ENCODE data around the gene TNS1.
"Not testable (repeated sequence)": the region's sequence is repeated elsewhere in the genome, so short reads cannot be mapped to it uniquely, and the experiment has no call there.

The TNS1 gene

DNA sequence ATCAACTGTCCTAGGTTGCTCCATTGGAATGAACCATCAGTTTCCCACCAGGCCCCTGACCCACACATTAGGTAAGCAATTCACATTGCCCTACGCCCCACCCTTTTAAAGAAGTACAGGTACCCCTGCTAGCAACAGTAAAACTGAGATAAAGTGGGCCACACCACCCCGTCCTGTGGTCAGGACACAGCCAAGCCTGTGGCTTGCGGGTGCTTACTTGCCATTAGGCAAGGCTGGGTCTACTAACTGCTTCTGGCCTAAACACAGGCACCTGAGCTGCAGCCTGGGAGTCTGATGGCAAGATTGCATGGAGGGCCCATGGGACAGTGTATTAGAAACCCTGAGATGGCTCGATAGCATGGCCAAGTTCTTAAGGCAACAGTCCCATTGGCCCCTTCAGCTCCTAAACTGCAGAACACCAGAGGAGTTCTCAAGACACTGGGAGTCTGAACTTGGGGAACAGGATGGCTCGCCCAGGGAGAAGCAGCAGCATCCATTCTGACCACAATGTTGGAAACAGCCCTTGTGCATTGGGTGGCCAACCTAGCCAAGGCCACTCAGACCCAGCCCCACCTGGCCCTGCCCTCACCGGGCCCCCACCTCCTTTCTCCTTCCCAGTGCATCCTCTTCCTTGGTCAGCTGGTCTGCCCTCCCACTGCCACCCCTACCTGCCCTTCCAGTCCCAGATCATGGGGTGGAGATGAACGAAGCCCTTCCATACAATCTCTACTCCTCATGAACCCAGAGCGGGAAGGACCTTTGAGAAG is 177.1 kb downstream of the TNS1 start:
- DNase-seq, result no peak

- DNase-seq, result no peak
Observed at GRCh38 chr2:217824223-217824622, 178.6 kb downstream of the TNS1 start.

- DNase-seq, result no peak
Observed at GRCh38 chr2:217823626-217824025, 179.2 kb downstream of the TNS1 start.

DNA sequence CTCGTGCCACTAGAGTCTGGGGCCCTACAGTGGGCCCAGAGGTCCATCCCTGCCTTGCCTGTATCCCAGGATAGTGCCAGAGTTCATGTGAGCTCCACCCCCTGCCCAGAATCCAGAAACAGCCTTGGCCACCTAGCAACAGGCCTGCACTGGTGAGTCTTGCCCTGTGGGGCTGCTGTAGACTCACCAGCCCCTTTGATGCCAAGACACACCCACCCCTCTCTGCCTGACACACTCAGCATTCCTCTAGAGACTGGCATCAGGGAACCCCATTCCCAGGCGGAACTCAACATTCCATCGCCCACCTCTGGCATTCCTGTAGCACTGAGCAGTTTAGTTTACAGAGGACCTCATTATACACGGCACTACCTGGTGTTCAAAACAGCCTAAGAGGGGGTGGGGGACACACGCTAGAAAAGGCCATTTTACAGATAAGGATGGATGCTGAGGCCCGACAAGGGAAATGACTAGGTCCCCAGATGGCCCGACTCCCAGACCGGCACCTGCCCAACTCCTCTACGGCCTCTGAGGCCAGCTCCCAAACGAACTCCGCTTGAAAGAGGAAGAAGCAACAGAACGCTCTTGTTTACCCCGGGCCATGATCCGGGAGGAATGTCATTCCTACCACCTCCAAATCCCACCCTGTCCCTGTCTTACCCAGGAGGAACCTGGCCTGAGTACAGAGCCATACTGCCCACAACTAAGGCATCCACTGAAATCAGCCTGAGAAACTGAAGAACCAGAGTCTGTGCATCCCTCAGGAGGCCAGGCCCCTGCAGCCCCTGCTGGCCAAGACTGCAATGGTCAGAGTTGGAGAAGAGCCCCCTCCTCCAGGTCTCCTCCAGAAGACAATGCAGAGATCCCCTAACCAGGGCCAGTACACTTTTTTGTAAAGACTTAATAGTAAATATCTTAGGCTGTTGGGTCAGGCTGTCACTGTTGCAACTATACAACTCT is 180.2 kb downstream of the TNS1 start:
- DNase-seq, result no peak

- DNase-seq, result no peak
Observed at GRCh38 chr2:217821536-217822147, 181.2 kb downstream of the TNS1 start.

DNA sequence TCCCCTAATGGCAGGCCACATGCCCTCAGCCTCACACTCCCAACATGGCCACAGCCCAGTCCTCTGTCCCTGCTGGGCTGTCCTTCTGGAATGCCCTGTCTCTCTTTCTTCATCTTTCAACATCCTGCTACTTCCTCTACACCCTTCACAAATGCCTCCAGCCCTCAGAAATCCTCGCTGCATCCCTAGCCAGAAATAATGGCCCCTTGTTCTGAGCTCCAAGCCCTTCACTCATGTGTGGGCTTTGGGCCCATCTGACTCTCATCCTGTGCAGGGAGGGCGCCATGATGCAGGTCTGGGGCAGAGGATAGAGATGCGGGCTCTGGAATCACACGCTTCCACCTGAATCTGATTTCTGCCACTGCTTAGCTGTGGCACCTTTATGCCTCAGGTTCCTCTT is 181.9 kb downstream of the TNS1 start:
- DNase-seq, result no peak

GRCh38 chr2:217820091-217820819 is 182.5 kb downstream of the TNS1 start:
- DNase-seq, result no peak

DNA sequence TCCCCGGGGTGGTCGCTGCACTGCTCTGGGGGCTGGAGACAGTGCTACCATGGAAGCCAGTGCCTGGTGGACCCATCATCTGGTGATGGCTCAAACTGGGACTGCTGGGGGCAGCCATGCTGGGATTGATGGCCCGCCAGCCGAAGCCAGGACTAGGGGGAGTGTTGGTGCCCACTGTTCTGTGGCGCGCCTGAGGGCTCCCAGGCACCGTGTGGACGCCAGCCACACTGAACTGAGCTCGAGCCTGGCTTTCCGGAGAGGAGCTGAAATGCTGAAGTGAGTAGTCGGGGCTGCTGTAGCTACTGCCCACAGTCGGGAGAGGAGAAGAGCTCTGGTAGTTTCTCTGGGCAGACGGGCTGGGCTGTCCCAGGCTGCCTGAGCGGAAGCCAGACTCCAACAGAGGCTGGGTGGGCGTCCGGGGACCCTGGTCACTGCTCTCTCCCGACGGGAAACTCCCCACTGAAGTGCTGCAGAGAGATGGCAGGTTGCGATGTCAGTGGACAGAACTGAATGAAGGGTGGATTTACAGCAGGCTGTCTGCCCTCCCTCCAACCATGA is 184.4 kb downstream of the TNS1 start:
- no peak for DNase-seq

DNA sequence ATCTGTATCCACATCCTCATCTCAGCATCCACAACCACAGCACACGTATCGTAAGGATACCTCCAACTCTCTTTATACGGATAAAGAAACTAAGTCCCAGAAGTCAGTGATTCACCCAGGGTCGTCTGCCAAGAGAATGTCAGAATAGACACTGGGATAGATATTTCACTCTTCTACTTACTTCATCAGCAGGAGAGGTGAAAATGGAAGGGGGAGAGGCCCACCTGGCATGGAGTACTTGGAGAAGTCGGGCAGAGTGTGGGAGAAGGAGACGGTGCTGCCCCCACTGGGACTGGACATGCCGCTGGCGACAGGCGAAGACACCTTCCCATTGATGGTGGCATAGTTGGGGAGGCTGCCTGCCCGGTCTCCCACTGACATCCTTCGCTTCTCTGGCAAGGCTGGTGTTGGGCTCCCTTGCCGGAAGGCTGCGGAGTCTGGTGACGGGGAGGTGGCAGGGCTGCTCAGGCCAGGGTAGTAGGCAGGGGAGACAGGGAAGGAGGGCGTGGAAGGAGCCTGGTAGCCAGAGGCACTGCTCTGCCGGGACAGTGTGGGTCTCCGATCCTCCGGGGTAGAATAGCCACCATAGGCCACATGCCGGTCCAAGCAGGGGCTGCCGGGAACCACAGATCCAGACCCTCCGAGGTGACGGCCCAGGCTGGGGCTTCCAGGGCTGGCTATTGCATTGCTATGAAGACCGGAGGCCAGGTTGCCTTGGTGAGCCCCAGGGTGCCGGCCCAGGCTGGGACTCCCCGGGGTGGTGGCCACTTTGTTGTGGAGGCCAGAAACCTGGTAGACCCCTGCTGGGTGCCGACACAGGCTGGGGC is 185.1 kb downstream of the TNS1 start:
- no peak for DNase-seq

GRCh38 chr2:217816396-217816869 is 186.4 kb downstream of the TNS1 start:
- no peak for DNase-seq

DNA sequence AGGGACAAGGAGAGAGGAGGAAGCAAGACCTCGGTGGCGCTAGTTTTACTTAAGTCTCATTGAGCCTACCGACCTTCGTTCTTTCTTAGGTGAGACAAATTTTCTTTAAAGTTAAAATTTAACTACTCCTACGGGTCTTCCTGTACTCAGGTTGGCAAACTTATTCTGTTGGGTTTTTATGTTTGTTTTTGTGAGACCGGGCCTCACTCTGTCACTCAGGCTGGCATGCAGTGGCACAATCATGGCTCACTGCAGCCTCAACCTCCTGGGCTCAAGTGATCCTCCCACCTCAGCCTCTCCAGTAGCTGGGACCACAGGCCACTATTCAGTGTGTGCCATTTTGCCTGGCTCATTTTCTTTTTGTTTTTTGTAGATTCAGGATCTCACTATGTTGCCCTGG is 189.0 kb downstream of the TNS1 start:
- no peak for DNase-seq

DNA sequence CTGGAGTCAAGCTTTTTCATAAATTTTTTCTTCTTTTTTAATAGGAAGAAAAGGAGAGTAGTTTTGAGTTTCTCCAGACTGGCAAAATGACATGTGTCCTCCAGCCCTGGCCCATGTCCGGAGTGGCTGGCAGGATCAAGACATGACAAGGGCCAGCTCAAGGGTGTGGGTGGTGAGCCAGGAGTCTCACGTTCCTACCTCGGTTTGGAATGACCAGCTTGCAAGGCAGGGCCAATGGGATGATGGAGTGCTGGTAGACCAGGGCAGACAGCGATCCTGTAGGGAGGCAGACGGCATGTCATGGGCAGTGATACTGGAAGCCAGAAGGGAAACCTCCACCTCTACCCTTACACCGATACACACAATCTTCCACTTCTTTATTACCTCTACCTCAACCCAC is 190.6 kb downstream of the TNS1 start:
- DNase-seq, result no peak

- DNase-seq, result no peak
Observed at GRCh38 chr2:217810260-217810659, 192.5 kb downstream of the TNS1 start.

- DNase-seq, result no peak
Observed at GRCh38 chr2:217809736-217810135, 193.1 kb downstream of the TNS1 start.

DNA sequence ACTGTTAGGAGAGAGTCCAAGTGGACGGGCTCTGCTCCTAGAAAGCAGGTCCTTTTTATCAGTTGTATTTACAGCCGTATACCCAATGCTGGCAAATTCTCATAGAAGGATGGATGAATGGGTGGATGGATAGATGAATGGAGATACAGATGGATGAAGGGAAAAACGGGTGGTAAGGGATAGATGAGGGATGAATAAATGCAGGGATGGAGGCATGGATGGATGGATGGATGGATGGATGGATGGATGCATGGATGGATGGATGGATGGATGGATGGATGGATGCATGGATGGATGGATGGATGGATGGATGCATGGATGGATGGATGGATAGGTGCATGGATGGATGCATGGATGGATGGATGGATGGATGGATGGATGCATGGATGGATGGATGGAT is 193.8 kb downstream of the TNS1 start:
- not testable (repeated sequence) for DNase-seq

DNA sequence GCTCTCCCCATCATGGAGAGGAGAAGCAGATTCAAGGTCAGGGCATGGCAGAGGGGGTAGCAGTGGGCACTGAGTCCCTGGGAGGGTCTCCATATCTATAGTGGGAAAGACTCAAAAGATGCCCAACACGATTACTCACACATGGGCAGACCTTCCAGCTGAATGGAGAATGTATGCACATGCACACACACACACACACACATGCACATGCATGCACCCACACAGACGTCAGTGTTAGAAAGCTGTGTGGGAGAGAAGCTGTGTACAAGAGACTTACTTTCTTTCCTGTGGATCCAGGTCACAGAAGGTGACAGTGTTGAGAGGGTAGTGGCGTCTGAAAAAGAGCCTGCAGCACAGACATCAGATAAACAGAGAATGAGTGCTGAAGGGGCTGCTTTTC is 194.5 kb downstream of the TNS1 start:
- DNase-seq, result no peak

DNA sequence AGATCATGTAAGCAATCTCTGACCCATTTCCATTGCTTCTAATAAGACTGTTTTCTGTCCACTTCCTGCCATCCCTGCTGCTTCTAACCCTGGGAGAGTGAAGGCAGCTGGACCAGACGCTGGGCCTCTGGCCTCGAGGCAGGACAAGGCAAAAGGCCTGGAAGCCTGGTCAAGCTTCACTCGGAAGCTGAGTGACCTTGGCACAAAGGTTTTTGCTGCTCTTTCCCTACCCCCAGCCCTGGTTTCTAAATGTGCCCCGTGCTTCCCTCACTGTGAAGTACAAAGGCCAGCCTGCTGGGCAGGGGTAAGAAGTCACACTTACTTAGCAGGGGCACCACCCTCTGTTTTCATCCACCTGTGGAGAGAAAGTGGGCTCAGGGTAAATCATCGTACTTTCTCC is 195.0 kb downstream of the TNS1 start:
- DNase-seq, result no peak

- no peak for DNase-seq
Observed at GRCh38 chr2:217807025-217807424, 195.8 kb downstream of the TNS1 start.

DNA sequence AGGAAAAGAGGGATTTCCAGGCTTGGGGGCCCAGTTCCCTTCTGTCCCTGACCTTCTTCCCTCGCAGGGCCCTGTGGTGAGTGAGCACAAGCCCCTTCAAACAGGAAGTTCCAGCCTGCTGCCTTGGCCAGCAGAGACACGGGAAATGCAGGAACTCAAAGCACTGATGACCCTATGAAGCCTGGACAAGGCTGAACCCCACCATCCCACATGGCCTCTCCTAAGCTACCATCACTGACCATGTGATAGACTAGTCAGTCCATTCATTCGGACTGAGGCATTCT is 196.4 kb downstream of the TNS1 start:
- no peak for DNase-seq

GRCh38 chr2:217805668-217806481 is 196.9 kb downstream of the TNS1 start:
- DNase-seq, result no peak
